GM12873 (cell line): ENCODE data around the gene TUT4.

Experiments
- TF ChIP-seq, protein P1 (sequence below): IDR thresholded peaks from 2 replicates; pipeline ENCODE4 v1.5.1; 2012; ENCODE audit warnings: low read depth, mild to moderate bottlenecking, moderate library complexity, low read length, control low read depth; ENCODE audit not compliant: insufficient read depth; ENCODE audit errors: missing control alignments

Gene TUT4

DNA sequence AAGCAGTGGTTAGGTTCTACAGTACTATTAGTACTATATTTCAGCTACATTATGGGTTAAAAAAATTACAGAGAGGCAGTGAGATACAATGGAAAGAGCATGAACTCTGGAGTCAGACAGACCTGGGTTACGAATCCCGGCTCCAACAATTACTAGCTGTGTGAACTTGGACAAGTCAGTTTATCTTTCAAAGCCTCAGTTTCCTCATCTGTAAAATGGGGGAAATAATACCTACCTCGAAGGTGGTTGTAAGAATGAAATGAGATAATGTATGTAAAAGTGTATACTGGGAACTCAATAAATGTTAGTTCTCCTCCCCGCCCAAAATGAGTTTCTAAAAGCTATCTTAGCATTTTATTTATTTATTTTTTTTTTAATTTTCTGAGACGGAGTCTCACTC is 89.0 kb downstream of the TUT4 start:
- TF ChIP-seq, protein P1, sequence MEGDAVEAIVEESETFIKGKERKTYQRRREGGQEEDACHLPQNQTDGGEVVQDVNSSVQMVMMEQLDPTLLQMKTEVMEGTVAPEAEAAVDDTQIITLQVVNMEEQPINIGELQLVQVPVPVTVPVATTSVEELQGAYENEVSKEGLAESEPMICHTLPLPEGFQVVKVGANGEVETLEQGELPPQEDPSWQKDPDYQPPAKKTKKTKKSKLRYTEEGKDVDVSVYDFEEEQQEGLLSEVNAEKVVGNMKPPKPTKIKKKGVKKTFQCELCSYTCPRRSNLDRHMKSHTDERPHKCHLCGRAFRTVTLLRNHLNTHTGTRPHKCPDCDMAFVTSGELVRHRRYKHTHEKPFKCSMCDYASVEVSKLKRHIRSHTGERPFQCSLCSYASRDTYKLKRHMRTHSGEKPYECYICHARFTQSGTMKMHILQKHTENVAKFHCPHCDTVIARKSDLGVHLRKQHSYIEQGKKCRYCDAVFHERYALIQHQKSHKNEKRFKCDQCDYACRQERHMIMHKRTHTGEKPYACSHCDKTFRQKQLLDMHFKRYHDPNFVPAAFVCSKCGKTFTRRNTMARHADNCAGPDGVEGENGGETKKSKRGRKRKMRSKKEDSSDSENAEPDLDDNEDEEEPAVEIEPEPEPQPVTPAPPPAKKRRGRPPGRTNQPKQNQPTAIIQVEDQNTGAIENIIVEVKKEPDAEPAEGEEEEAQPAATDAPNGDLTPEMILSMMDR, result no peak

DNA sequence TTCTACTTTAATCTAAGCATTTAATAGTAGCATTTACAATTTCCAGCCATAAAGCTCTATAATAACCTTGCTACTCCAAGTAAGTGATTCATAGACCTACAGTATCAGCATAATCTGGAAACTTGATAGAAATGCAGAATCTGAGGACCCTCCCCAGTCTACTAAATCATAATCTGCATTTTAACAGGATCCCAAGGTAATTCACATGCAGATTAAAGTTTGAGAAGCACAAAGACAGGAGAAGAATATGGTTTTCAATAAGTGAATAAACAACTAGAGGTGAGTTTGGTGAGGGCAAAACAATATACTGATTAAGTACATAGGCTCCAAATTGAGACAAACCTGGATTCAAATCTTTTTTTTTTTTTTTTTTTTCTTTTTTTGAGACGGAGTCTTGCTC is 91.1 kb downstream of the TUT4 start:
- TF ChIP-seq, protein P1, result no peak

DNA sequence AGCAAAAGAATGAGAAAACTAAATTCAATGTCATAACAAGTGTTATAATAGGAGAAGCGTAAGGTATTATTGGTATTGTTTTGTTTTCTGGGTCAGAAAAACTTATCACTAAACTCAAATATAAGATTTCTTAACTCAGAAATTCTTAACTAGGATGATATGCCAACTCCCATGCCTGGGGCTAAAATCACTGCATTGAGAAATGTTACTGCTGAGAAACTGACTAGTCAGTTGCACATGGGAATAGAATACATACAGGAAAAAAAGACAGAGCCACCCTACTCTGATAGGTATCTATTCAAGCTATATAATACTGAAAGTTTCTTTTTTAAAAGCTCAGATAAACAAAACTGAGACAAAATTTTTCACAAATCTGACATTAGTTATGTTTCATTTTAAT is 92.2 kb downstream of the TUT4 start:
- TF ChIP-seq, protein P1, result no peak

DNA sequence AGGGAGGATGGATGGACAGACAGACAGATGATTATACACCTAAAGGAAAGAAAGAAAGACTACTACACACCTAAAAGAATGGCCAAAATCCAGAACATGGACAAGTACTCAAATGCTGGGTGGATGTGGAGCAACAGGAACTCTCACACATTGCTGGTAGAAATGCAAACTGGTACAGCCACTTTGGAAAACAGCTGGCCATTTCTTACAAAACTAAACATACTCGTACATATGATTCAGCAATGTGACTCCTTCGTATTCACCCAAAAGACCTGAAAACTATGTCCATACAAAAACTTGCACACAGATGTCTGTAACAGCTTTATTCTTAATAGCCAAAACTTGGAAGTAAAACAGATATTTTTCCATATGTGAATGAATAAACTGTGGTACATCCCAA is 97.2 kb downstream of the TUT4 start:
- TF ChIP-seq, protein P1, result no peak

DNA sequence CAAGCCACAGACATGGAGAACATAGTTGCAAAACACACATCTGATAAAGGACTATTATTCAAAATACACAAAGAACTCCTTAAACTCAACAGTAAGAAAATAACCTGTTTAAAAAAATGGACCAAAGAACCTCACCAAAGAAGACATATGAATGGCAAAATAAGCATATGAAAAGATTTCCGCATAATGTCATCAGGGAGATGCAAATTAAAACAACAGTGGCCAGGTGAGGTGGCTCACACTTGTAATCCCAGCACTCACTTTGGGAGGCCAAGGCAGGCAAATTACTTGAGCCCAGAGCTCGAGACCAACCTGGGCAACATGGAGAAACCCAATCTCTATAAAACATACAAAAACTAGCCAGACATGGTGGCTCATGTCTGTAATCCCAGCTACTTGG is 98.1 kb downstream of the TUT4 start:
- TF ChIP-seq, protein P1, result no peak

DNA sequence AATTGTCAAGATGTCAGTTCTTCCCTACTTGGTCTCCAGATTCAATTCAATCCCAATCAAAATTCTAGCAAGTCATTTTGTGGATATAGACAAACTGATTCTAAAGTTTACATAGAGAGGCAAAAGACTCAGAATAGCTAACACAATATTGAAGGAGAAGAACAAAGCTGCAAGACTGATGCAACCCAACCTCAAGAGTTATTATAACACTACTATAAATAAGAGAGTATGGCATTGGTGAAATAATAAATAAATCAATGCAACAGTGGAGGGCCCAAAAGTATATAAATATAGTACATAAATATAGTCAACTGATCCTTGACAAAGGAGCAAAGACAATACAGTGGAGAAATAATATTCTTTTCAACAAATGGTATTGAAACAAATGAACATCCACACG is 98.8 kb downstream of the TUT4 start:
- TF ChIP-seq, protein P1, result no peak

DNA sequence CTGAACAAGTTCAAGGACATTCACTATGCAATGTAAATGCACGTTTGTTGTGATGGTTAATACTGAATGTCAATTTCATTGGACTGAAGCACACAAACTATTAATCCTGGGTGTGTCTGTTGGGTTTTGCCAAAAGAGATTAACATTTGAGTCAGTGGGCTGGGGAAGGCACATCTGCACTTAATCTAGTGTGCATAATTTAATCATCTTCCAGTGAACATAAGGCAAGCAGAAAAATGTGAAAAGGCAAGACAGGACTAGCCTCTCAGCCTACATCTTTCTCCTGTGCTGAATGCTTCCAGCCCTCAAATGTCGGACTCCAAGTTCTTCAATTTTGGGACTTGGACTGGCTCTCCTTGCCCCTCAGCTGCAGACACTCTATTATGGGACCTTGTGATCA is 108.4 kb downstream of the TUT4 start:
- TF ChIP-seq, protein P1, result no peak
